Hepatocyte (in vitro differentiated cells): ENCODE results near the gene ATF3.

Source experiments
- EZH2 ChIP-seq: fragments of 200-600 bp; sonication (generic); IDR thresholded peaks from 2 replicates; pipeline ENCODE4 v1.6.1; 2016; ENCODE audit warnings: antibody characterized with exemption, mild to moderate bottlenecking, borderline replicate concordance
- TF ChIP-seq, protein P1 (sequence below): fragments of 200-600 bp; sonication (generic); IDR thresholded peaks from 2 replicates; pipeline ENCODE4 v1.5.1; 2016; ENCODE audit warnings: antibody characterized with exemption, mild to moderate bottlenecking; ENCODE audit not compliant: poor library complexity

DNA sequence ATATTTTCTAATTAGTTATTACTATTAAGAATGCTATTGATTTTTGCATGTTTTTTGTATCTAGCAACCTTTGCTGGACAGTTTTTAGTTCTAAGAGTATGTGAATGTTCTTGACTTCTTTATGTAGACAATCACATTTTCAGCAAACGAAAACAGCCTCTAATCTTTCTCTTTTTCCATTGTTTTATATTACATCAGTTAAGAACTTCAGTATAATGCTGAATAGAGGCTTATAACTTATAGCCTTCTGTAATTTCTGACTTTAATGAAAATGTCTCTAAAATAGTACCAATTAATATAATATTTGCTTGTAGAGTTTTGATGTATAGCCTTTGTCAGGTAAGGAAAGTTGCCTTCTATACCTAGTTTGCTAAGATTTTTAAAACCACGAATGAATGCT, 33.2 kb upstream of the ATF3 start:
- TF ChIP-seq, protein P1, sequence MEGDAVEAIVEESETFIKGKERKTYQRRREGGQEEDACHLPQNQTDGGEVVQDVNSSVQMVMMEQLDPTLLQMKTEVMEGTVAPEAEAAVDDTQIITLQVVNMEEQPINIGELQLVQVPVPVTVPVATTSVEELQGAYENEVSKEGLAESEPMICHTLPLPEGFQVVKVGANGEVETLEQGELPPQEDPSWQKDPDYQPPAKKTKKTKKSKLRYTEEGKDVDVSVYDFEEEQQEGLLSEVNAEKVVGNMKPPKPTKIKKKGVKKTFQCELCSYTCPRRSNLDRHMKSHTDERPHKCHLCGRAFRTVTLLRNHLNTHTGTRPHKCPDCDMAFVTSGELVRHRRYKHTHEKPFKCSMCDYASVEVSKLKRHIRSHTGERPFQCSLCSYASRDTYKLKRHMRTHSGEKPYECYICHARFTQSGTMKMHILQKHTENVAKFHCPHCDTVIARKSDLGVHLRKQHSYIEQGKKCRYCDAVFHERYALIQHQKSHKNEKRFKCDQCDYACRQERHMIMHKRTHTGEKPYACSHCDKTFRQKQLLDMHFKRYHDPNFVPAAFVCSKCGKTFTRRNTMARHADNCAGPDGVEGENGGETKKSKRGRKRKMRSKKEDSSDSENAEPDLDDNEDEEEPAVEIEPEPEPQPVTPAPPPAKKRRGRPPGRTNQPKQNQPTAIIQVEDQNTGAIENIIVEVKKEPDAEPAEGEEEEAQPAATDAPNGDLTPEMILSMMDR: no peak
- no peak for TF ChIP-seq EZH2
